HS-27A (cell line): Measurements from ENCODE around the gene SLC33A1.
"Not testable (repeated sequence)": the region's sequence is repeated elsewhere in the genome, so short reads cannot be mapped to it uniquely, and the experiment has no call there.

ENCODE experiments used
- DNase-seq: peaks from one replicate; pipeline ENCODE4 v3.0.0-alpha.2; 2012; ENCODE audit warnings: low read depth, missing footprints

The SLC33A1 gene

GRCh38 chr3:155861476-155862183 is 7.4 kb upstream of the SLC33A1 start:
- no peak for DNase-seq

DNA sequence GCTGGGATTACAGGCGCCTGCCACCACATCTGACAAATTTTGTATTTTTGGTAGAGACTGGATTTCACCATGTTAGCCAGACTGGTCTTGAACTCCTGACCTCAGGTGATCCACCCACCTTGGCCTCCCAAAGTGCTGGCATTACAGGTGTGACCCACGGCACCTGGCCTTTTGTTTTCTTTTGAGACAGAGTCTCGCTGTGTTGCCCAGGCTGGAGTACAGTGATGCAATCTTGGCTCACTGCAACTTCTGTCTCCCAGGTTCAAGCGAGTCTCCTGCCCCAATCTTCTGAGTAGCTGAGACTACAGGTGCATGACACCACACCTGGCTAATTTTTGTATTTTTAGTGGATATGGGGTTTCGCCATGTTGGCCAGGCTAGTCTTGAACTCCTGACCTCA is 6.2 kb upstream of the SLC33A1 start:
- not testable (repeated sequence) for DNase-seq

GRCh38 chr3:155859859-155860258 is 5.6 kb upstream of the SLC33A1 start:
- no peak for DNase-seq

DNA sequence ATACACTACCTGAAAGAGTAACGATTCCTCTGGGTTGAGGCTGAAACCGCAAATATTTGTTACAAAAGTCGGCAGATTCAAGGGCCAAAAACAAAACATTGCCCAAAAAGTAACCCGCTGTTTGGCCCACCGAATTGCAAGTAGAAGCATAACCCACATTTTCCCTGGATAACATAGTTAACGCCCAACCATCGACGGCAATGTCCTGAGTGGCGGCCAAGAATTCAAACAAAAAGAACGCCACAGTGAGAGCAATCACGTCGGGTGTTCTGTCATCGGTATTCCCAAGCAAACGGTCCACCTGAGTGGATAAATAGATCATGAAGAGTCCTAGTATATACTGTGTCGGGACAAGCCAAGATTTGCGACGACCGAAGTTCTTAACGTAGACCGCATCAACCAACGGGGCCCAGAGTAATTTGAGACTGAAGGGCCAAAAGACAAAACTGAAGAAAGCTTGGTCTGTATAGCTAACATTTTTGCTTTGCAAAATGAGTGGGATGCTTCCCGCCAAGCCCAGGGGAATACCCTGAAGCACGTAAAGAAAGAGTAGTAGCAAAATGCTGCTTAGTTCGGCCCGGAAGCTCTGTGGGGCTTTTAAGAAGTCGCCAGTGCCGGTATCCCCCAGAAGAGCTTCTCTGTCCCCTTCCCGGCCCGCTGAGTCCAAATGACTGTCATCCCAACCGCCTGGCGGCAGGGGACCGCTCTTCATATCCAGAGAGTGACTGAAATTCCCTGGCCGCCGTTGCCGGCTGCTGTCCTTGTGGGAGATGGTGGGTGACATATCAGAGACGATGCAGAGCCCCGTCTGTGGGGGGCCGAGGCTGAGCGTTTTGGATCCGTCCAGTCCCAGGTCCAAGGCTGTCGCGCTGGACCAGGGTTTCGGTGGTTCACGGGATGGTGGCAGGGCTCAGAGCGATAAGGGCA is 750 bp downstream of the SLC33A1 start:
- no peak for DNase-seq

- DNase-seq: no peak
Measured at GRCh38 chr3:155852341-155852740, 1.9 kb downstream of the SLC33A1 start.

- DNase-seq: not testable (repeated sequence)
Measured at GRCh38 chr3:155849404-155849803, 4.8 kb downstream of the SLC33A1 start.

DNA sequence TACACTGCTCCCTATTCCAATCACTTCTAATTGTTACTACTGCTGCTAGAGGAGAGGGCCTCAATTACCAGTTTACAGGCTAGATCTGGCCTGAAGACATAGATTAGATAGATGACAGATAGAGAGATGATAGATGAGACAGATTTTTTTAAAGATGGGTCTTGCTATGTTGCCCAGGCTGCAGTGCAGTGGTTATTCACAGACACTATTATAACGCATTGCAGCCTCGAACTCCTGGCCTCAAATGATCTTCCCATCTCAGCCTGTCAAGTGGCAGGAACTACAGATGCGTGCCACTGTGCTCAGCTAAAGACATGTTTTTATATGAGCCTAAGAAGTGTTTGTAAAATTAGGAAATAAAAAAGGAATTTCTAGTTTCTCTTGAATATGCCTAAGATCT is 6.2 kb downstream of the SLC33A1 start:
- DNase-seq: no peak

GRCh38 chr3:155846119-155846518 is 8.1 kb downstream of the SLC33A1 start:
- DNase-seq: no peak

DNA sequence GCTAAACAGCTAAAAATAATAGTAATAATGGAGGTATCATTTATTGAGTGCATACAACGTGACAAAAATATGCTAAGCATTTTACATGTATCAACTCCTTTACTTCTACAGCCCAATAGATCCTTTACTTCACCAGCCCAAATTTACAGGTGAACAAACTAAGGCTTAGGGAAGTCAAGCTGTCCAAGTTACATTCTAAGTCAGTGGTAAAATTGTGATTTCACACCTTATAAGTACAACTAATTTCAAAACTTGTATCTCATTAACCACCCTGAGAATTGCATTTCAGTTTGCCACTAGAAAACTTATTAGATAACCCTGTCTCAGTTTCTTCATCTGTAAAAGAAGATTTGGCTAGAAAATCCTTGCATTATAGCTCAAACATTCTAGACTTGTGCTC is 10.7 kb downstream of the SLC33A1 start:
- DNase-seq: no peak

- no peak for DNase-seq
Measured at GRCh38 chr3:155835341-155836071, 18.7 kb downstream of the SLC33A1 start.

DNA sequence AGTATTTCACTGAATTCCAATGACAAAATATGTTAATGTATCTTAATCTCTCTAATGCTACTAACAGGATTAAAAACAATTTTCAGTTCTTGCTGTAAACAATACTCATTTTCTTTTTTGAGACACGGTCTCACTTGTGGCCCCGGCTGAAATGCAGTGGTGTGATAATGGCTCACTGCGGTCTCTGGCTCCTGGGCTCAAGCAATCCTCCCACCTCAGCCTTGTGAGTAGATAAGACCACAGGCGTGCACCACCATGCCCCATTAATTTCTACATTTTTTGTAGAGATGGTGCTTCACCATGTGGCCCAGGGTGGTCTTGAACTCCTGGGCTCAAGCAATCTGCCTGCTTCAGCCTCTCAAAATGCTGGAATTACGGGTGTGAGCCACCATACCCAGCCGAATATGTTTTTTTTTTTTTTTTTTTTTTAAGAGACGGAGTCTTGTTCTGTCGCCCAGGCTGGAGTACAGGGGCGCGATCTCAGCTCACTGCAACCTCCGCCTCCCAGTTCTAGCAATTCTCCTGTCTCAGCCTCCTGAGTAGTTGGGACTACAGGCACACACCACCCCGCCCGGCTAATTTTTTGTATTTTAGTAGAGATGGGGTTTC is 25.6 kb downstream of the SLC33A1 start:
- not testable (repeated sequence) for DNase-seq

DNA sequence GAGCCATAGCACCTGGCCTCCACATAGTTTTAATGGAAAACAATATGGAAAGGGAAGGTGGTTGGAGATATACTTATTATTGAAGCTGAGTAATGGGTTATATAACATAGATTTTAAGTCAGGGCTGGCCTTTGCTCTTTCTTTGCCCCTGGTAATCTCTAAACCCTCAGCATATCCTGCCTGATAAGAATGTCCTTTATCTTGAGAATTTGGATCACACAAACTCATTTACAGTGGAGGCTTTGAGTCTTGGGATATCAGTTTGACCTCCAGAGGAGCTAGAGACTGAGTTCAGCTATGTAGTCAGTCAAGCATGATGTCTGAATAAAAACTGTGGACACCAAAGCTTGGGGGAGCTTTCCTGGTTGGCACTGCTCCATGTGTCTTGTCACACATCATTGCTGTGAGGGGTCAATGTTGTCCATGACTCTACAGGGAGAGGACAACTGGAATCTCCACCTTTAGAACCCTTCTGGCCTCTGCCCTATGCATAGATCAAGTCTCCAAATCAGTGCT is 39.1 kb downstream of the SLC33A1 start:
- no peak for DNase-seq

GRCh38 chr3:155813224-155813623 is 41.0 kb downstream of the SLC33A1 start:
- not testable (repeated sequence) for DNase-seq

GRCh38 chr3:155809181-155809580 is 45.0 kb downstream of the SLC33A1 start:
- no peak for DNase-seq

- no peak for DNase-seq
Measured at GRCh38 chr3:155807823-155808222, 46.4 kb downstream of the SLC33A1 start.

DNA sequence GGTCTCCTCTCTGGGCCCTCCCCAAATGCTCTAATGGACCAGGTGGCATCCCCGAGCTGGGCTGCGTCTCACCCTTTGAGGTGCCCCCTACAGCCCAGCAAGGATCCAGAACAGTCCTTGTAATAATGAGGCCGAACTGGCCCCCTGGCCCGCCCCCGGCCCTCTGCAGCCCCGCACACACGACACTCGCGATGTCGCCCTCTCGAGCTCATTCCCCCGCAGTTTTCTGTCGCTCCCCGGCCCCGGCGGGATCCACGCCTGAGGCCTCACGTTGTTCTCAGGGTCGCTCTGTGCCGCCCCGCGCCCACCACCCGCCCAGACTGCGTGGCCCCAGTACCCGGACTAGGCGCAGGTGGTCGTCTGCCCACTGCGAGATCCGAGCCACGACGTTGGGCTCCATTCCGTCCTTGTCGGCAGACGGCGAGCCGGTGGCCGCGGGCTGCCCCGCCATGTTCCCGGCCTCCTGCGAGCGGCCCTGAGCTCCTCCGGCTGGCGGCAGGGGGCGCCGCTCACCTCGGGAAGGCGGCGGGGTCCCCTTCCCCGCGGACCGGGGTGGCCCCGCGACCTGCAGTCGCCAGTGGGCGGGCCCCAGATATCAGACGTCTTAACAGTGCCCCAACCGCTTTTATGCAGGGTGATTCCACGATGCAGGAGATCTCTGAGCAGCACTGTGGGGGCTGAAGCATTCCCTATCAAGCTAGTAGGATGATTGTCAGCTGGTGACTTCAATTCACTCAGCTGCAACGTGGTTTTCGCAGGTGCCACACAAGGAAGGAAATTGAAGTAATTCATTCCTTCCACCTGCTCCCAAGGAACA is 48.2 kb downstream of the SLC33A1 start, which contains the start of gene C3orf33:
Gene C3orf33 (minus strand): TSS at position 477 of the 817 bp plus-strand sequence. CDS start 26 bp downstream, at position 451.
- DNase-seq: no peak

DNA sequence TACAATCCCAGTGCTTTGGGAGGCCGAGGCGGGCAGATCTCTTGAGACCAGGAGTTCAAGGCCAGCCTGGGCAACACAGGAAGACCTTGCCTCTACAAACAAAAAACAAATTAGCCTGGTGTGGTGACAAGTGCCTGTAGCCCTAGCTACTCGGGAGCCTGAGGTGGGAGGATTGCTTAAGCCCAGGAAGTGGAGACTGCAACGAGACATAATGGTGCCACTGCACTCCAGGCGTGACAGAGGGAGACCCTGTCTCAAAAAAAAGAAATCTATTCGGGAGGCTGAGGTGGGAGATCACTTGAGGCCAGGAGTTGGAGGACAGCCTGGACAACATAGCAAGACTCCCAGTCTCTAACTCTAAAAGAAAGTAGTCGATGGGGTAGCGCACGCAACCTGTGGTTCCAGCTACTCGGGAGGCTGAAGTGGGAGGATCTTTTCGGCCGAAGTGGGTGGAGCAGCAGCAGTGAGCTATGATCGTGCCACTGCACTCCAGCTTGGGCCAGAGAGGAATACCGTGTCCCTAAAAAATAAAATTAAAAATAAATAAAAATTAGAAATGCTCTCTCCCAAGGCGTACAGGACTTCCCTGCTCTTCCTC is 48.9 kb downstream of the SLC33A1 start:
- no peak for DNase-seq

- DNase-seq: no peak
Measured at GRCh38 chr3:155804323-155804722, 49.9 kb downstream of the SLC33A1 start.

GRCh38 chr3:155792532-155792931 is 61.7 kb downstream of the SLC33A1 start:
- DNase-seq: no peak

DNA sequence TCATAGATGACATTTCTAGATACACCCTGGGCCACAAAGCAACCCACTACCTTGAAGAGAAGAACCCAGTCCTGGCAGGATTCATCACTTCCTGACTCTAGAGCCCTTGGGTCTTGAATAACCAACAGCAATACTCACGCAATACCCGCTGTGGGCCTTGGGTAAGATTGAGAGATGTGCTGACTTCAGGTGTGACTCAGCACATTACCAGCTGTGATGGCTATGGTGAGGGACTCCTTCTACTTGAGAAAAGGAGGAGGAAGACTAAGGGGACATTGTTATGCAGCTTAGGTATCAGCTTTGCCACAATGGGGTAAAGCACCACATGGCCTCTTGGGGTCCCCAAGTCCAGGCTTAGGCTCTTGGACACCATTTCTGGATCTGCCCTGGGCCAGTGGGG is 63.0 kb downstream of the SLC33A1 start:
- DNase-seq: no peak
